ENCODE results near the gene PHOX2B. TPM values are rescaled to one million over a fixed set of nuclear protein-coding genes. Genes with fewer than 3 reads are reported as not detected.

PHOX2B gene
- total and polyA plus RNA-seq, 2 of the 4 experiments (the other 2 are of a cell fraction), result not detected

DNA sequence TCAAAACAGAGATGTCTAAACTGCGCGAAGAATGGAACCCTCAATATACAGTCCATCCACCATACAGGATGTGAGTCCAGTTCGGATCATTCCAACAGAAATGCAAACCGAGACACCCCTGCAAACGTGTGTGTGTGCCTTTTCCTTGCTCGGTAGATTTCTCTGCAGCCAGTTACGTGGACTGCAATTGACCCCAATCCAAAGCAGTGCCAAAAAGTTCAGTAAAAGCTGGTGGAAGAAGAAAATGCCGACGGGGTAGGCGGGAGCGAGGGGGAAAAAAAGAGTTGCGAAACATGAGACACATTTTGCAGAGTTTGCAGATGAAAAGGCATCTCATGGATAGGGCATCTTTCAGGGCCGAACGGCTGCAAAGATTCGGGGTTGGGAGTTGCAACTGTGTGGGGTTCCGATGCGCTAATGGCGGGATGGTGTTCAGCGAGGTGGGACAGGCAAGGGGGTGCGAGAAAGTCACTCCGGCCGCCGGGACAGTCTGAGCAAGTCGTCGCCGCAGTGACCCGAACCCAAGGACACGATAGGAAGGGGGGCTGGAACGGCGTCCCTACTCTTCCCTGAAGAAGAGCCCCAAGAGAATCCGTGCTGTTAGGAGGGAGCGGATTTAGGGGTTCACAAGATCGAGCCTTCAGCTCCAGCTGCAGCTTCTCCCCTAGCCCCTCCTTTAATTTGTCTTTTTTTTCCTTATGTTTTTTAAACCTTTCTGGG is 3.8 kb downstream of the PHOX2B start:
- Histone ChIP-seq H3K4me1 (ENCODE audit: control insufficient read depth, insufficient read depth, low read length) (no peaks in the 10 kb centered on the region; the same call in 1 of the 2 replicates), H2AFZ (replicated peaks; ENCODE audit: low read length, poor library complexity) (peak overlapping the region; percentile 36), H2AK5ac (ENCODE audit: low read depth, low read length) (no peak overlapping the region), H2AK9ac (replicated peaks; ENCODE audit: low read depth, low read length, poor library complexity) (no peak overlapping the region), H3K27ac (ENCODE audit: insufficient read depth, low read length) (no peak overlapping the region), H3K9me1 (ENCODE audit: insufficient read depth, low read length) (no peaks in the 10 kb centered on the region), H3K9ac (ENCODE audit: low read depth, low read length) (no peak overlapping the region), H3K14ac (replicated peaks; ENCODE audit: low read depth, low read length) (no peak overlapping the region), H3K9me3 (ENCODE audit: control insufficient read depth, insufficient read depth, low read length) (peaks cover 26% of the 10 kb centered on the region), H4K91ac (ENCODE audit: insufficient read depth, low read depth, low read length) (no peak overlapping the region), H3K4me2 (ENCODE audit: low read depth, low read length) (no peak overlapping the region), H3K79me1 (ENCODE audit: low read depth in 1 of 2, low read length in 2 of 2) (no peaks in the 10 kb centered on the region), H2BK20ac (ENCODE audit: low read depth, low read length) (no peak overlapping the region), H2BK120ac (ENCODE audit: low read depth, low read length) (no peak overlapping the region), H3K56ac (ENCODE audit: extremely low read depth, insufficient read depth, low read length) (no peak overlapping the region), H3K4me3 (ENCODE audit: insufficient read depth, low read depth, low read length) (no peak overlapping the region), H3K4ac (ENCODE audit: low read depth, low read length) (no peak overlapping the region), H3K27me3 (ENCODE audit: control insufficient read depth, insufficient read depth, low read length) (peaks cover 88% of the 10 kb centered on the region), H4K20me1 (ENCODE audit: insufficient read depth, low read length) (peaks cover 6% of the 10 kb centered on the region; the same call in 1 of the 2 replicates), H2BK15ac (ENCODE audit: low read depth, low read length) (no peak overlapping the region), H4K5ac (ENCODE audit: low read depth, low read length) (no peak overlapping the region), H4K8ac (ENCODE audit: low read depth in 2 of 2, low read length in 2 of 2) (no peak overlapping the region), H2BK5ac (ENCODE audit: low read depth, low read length, poor library complexity, severe bottlenecking) (no peak overlapping the region), H3K36me3 (ENCODE audit: control insufficient read depth, insufficient read depth, low read length) (no peaks in the 10 kb centered on the region), H3K23ac (ENCODE audit: low read depth, low read length) (no peak overlapping the region), H3K18ac (ENCODE audit: low read depth, low read length) (no peak overlapping the region)
- in situ Hi-C loops (cut with MboI; ENCODE audit: low sequenced_read_pairs), result no loop called here
- POLR2A ChIA-PET (ENCODE audit: unreplicated experiment), result no interaction called here
- no TSS peak for BruUV-seq (replicated peaks)
- 3% methylated on average over 7 of the region's 33 CpGs; no CpG with 5 or more reads in 1 of the 2 experiments for WGBS, 2 experiments (ENCODE audit: extremely low coverage in 2 of 2, insufficient read length in 1 of 2)
- no peak for DNase-seq
- peak; percentile 38; the same call in 1 of the 2 replicates for TF ChIP-seq CEBPB (IDR thresholded peaks at IDR 0.05; ENCODE audit: low read depth, low read length)
- TF ChIP-seq, protein P1, sequence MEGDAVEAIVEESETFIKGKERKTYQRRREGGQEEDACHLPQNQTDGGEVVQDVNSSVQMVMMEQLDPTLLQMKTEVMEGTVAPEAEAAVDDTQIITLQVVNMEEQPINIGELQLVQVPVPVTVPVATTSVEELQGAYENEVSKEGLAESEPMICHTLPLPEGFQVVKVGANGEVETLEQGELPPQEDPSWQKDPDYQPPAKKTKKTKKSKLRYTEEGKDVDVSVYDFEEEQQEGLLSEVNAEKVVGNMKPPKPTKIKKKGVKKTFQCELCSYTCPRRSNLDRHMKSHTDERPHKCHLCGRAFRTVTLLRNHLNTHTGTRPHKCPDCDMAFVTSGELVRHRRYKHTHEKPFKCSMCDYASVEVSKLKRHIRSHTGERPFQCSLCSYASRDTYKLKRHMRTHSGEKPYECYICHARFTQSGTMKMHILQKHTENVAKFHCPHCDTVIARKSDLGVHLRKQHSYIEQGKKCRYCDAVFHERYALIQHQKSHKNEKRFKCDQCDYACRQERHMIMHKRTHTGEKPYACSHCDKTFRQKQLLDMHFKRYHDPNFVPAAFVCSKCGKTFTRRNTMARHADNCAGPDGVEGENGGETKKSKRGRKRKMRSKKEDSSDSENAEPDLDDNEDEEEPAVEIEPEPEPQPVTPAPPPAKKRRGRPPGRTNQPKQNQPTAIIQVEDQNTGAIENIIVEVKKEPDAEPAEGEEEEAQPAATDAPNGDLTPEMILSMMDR (conservative IDR thresholded peaks at IDR 0.05; ENCODE audit: low read depth, low read length), result no peak
- ATAC-seq (ENCODE audit: low read depth), result no peak
- dilution Hi-C loops (cut with HindIII; ENCODE audit: low sequenced_read_pairs, unreplicated experiment), result no loop called here
- intact Hi-C loops (cut with micrococcal nuclease), result no loop called here
- CTCF ChIA-PET, result interaction anchor here (0.6 kb wide), 1 partner anchor 188 kb away, joined by 3 read pairs; no protein-coding TSS in a partner anchor

Data from IMR-90 (cell line).